Measurements from ENCODE around the gene CDK10.

DNA sequence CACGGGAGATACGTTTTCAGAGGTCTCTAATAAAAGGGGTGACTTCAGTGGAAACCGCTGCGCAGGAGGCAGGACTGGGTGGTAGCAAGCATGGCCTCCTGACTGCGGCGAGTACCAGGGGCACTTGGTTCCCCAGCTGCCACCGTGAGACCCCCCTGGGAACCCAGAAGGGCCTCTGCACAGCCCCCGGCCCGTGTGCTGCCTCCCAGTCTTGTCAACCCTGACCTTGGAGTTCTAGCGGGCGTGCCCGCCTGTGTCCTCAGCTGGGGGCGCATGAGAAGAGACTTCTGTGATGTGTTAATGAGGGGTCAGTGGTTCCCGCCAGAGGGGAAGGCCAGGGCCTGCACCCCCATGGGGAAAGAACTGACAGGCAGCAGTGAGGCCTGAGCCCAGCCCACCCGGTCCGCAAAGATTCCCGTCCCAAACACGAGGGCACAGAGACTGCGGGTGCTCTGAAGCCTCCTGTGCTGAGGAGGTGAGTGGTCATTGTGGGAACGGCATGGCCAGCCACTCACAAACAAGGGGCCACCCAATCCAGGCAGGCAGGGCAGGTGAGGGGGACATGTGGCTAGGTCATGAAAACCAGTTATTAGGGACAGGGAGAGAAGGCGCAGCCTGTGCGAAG is 44.2 kb downstream of the CDK10 start:
- TF ChIP-seq YY1 (IDR thresholded peaks at IDR 0.05; ENCODE audit: insufficient read depth, insufficient read length) (no peak), ZNF274 (IDR thresholded peaks at IDR 0.05; ENCODE audit: low read depth, low read length) (no peak)
